Thymus (tissue), 11 donors: ENCODE data around the gene CENPP. TPM values are rescaled to one million over a fixed set of nuclear protein-coding genes. Genes with fewer than 3 reads are reported as not detected.
"Not testable (repeated sequence)": the region's sequence is repeated elsewhere in the genome, so short reads cannot be mapped to it uniquely, and the experiment has no call there.

ENCODE experiments used
- DNase-seq, 9 donors: peaks; one replicate each; pipeline ENCODE4 v3.0.0-alpha.2; 2013; ENCODE audit warnings: low spot score in 9 of 9, low read depth in 6 of 9, missing footprints in 1 of 9
- H3K27ac ChIP-seq, 2 donors: one replicate each; pipeline ENCODE4 v1.5.1; 2013; ENCODE audit warnings: control low read depth in 1 of 2, low read depth in 1 of 2, low read length in 1 of 2, mild to moderate bottlenecking in 1 of 2, moderate library complexity in 1 of 2
- H3K27me3 ChIP-seq, 2 donors: one replicate each; pipeline ENCODE4 v1.5.1; 2013; ENCODE audit warnings: low read length in 1 of 2; ENCODE audit not compliant: control insufficient read depth in 2 of 2, insufficient read depth in 1 of 2
- H3K36me3 ChIP-seq, 2 donors: one replicate each; pipeline ENCODE4 v1.5.1; 2013; ENCODE audit warnings: low read length in 1 of 2, mild to moderate bottlenecking in 1 of 2, moderate library complexity in 1 of 2; ENCODE audit not compliant: control insufficient read depth in 2 of 2, insufficient read depth in 2 of 2
- H3K4me1 ChIP-seq, 2 donors: one replicate each; pipeline ENCODE4 v1.5.1; 2013; ENCODE audit warnings: low read length in 2 of 2; ENCODE audit not compliant: control insufficient read depth in 2 of 2, insufficient read depth in 2 of 2
- H3K4me3 ChIP-seq, 2 donors: one replicate each; pipeline ENCODE4 v1.5.1; 2013; ENCODE audit warnings: low read length in 2 of 2, control low read depth in 1 of 2, mild to moderate bottlenecking in 1 of 2
- H3K9me3 ChIP-seq, 2 donors: one replicate each; pipeline ENCODE4 v1.5.1; 2013; ENCODE audit warnings: low read length in 1 of 2, mild to moderate bottlenecking in 1 of 2; ENCODE audit not compliant: control insufficient read depth in 2 of 2, insufficient read depth in 1 of 2
- WGBS: extraction: QIAGEN DNeasy Blood & Tissue Kit; methylation state at CpG from one replicate; pipeline ENCODE4 v1.1.7; 2013; 5-methylcytosine and 5-hydroxymethylcytosine counted together
- polyA plus RNA-seq: library from polyadenylated mRNA; stranded (reverse); fragments of 200-250 nt; gene quantifications from one replicate; pipeline ENCODE4 v1.2.3, GENCODE V29; 2013
- total RNA-seq: library from RNA; stranded (reverse); fragments of 120-200 nt; gene quantifications from one replicate; pipeline ENCODE4 v1.2.4, GENCODE V29; 2013
- donor health status: healthy.

The CENPP gene
- total and polyA plus RNA-seq, 2 donors: 3.9 to 13.8 TPM

GRCh38 chr9:92561374-92562330 is 235.9 kb downstream of the CENPP start:
- H3K9me3 ChIP-seq: no peaks in the 10 kb centered on the region
- H3K27me3 ChIP-seq: no peaks in the 10 kb centered on the region
- peak in 1 of 9 donors; percentile 6 for DNase-seq
- H3K36me3 ChIP-seq: no peaks in the 10 kb centered on the region
- no peak overlapping the region for H3K27ac ChIP-seq
- 97% methylated on average over 5 of the region's 5 CpGs for WGBS
- no peak overlapping the region for H3K4me3 ChIP-seq
- H3K4me1 ChIP-seq: no peaks in the 10 kb centered on the region

- Histone ChIP-seq H3K27ac (no peak overlapping the region), H3K4me3 (no peak overlapping the region), H3K9me3 (no peaks in the 10 kb centered on the region), H3K27me3 (no peaks in the 10 kb centered on the region), H3K36me3 (no peaks in the 10 kb centered on the region), H3K4me1 (no peaks in the 10 kb centered on the region)
- no peak for DNase-seq
- WGBS: 97% methylated on average over 5 of the region's 5 CpGs
Observed at GRCh38 chr9:92562461-92562967, 236.8 kb downstream of the CENPP start.

- Histone ChIP-seq H3K4me3 (no peak overlapping the region), H3K36me3 (no peaks in the 10 kb centered on the region), H3K27ac (no peak overlapping the region), H3K27me3 (no peaks in the 10 kb centered on the region), H3K4me1 (no peaks in the 10 kb centered on the region), H3K9me3 (no peaks in the 10 kb centered on the region)
- no peak for DNase-seq
- 96% methylated on average over 3 of the region's 3 CpGs for WGBS
Observed at GRCh38 chr9:92563116-92564100, 237.7 kb downstream of the CENPP start.

- no peaks in the 10 kb centered on the region for H3K4me1 ChIP-seq
- H3K27ac ChIP-seq: peak overlapping the region in 1 of 2 donors; percentile 7
- no peak for DNase-seq
- no peaks in the 10 kb centered on the region for H3K9me3 ChIP-seq
- H3K27me3 ChIP-seq: no peaks in the 10 kb centered on the region
- H3K4me3 ChIP-seq: no peak overlapping the region
- H3K36me3 ChIP-seq: no peaks in the 10 kb centered on the region
Observed at GRCh38 chr9:92564504-92564903, 238.8 kb downstream of the CENPP start.

- no peak overlapping the region for H3K27ac ChIP-seq
- DNase-seq: no peak
- no peaks in the 10 kb centered on the region for H3K9me3 ChIP-seq
- no peaks in the 10 kb centered on the region for H3K36me3 ChIP-seq
- no peaks in the 10 kb centered on the region for H3K4me1 ChIP-seq
- 94% methylated on average over 2 of the region's 2 CpGs for WGBS
- no peak overlapping the region for H3K4me3 ChIP-seq
- H3K27me3 ChIP-seq: no peaks in the 10 kb centered on the region
Observed at GRCh38 chr9:92564982-92565381, 239.2 kb downstream of the CENPP start.

GRCh38 chr9:92571871-92572270 is 246.1 kb downstream of the CENPP start:
- H3K36me3 ChIP-seq, H3K4me3 ChIP-seq, H3K27ac ChIP-seq, H3K27me3 ChIP-seq, DNase-seq, H3K4me1 ChIP-seq, H3K9me3 ChIP-seq: not testable (repeated sequence)
- WGBS: 93% methylated on average over 2 of the region's 2 CpGs

GRCh38 chr9:92573612-92574011 is 247.9 kb downstream of the CENPP start:
- H3K4me1 ChIP-seq, DNase-seq: not testable (repeated sequence)
- WGBS: 98% methylated on average over 14 of the region's 14 CpGs

GRCh38 chr9:92576175-92576574 is 250.4 kb downstream of the CENPP start:
- H3K27me3 ChIP-seq: no peaks in the 10 kb centered on the region
- H3K9me3 ChIP-seq: peaks cover 0 to 3% of the 10 kb centered on the region in 2 donors
- H3K36me3 ChIP-seq: no peaks in the 10 kb centered on the region
- no peak overlapping the region for H3K27ac ChIP-seq
- no peaks in the 10 kb centered on the region for H3K4me1 ChIP-seq
- no peak for DNase-seq
- no peak overlapping the region for H3K4me3 ChIP-seq
- 88% methylated on average over 1 of the region's 1 CpG for WGBS

More at GRCh38 chr9:92573612-92574011, 247.9 kb downstream of the CENPP start:
- not testable (repeated sequence) for H3K27ac ChIP-seq, H3K36me3 ChIP-seq, H3K27me3 ChIP-seq, H3K4me3 ChIP-seq, H3K9me3 ChIP-seq
